ENCODE results near the gene PLA2G4F. TPM values are rescaled to one million over a fixed set of nuclear protein-coding genes. Genes with fewer than 3 reads are reported as not detected.

The PLA2G4F gene
- total and polyA plus RNA-seq, 12 donors = 0.03 to 13.8 (median 1.7) TPM

- Histone ChIP-seq H3K4me1 (peaks cover 3 to 40% (median 18%) of the 10 kb centered on the region in 9 donors), H3K27ac (no peak overlapping the region)
Measured at GRCh38 chr15:42157381-42157780, 945 bp upstream of the PLA2G4F start.

GRCh38 chr15:42155546-42156242, 742 bp downstream of the PLA2G4F start:
- H3K36me3 ChIP-seq = peaks cover 0 to 23% (median 8%) of the 10 kb centered on the region in 9 donors
- DNase-seq (no peak), ATAC-seq (peak in 1 of 8 donors; percentile 1)
- H3K9me3 ChIP-seq = no peaks in the 10 kb centered on the region
- WGBS, 2 donors = 58 to 62% methylated on average over 27 of the region's 27 CpGs
- no peaks in the 10 kb centered on the region for H3K27me3 ChIP-seq
- TF ChIP-seq CTCF (IDR thresholded peaks at IDR 0.05) = no peak
- H3K4me1 ChIP-seq = peaks cover 6 to 51% (median 25%) of the 10 kb centered on the region in 9 donors
- intact Hi-C loops (cut with DNase I) = no loop called here
- H3K4me3 ChIP-seq = peak overlapping the region in 3 of 10 donors; percentile 10 to 26 (median 22)
- peak overlapping the region in 2 of 10 donors; percentile 50 to 78 for H3K27ac ChIP-seq

More at GRCh38 chr15:42157381-42157780, 945 bp upstream of the PLA2G4F start:
- WGBS, 2 donors = 96 to 98% methylated on average over 8 of the region's 8 CpGs
- intact Hi-C loops (cut with DNase I) = no loop called here
- Histone ChIP-seq H3K27me3 (no peaks in the 10 kb centered on the region), H3K9me3 (no peaks in the 10 kb centered on the region), H3K4me3 (no peak overlapping the region), H3K36me3 (peaks cover 0 to 40% (median 22%) of the 10 kb centered on the region in 9 donors)
- TF ChIP-seq CTCF (IDR thresholded peaks at IDR 0.05) = no peak
- ATAC-seq (no peak), DNase-seq (no peak)

GRCh38 chr15:42154956-42155355, 1.5 kb downstream of the PLA2G4F start:
- no peak for DNase-seq
- ATAC-seq = no peak
- no peak overlapping the region for H3K27ac ChIP-seq
- H3K36me3 ChIP-seq = peaks cover 0 to 16% (median 4%) of the 10 kb centered on the region in 9 donors
- WGBS, 2 donors = 96% methylated on average over 14 of the region's 14 CpGs
- no peaks in the 10 kb centered on the region for H3K27me3 ChIP-seq
- intact Hi-C loops (cut with DNase I) = no loop called here
- H3K9me3 ChIP-seq = no peaks in the 10 kb centered on the region
- no peak for TF ChIP-seq CTCF (IDR thresholded peaks at IDR 0.05)
- H3K4me1 ChIP-seq = peaks cover 6 to 51% (median 25%) of the 10 kb centered on the region in 9 donors
- no peak overlapping the region for H3K4me3 ChIP-seq

- no peak for ATAC-seq
- Histone ChIP-seq H3K9me3 (no peaks in the 10 kb centered on the region), H3K4me3 (no peak overlapping the region), H3K27me3 (no peaks in the 10 kb centered on the region), H3K27ac (no peak overlapping the region), H3K4me1 (peaks cover 6 to 46% (median 24%) of the 10 kb centered on the region in 9 donors), H3K36me3 (peaks cover 0 to 10% (median 0%) of the 10 kb centered on the region in 9 donors)
- intact Hi-C loops (cut with DNase I) = no loop called here
- DNase-seq = no peak
- no peak for TF ChIP-seq CTCF (IDR thresholded peaks at IDR 0.05)
- WGBS, 2 donors = 75 to 79% methylated on average over 16 of the region's 16 CpGs
Measured at GRCh38 chr15:42154212-42154941, 2.1 kb downstream of the PLA2G4F start.

All from heart right ventricle (tissue), 16 donors.